ENCODE results near the gene SOBP.

DNA sequence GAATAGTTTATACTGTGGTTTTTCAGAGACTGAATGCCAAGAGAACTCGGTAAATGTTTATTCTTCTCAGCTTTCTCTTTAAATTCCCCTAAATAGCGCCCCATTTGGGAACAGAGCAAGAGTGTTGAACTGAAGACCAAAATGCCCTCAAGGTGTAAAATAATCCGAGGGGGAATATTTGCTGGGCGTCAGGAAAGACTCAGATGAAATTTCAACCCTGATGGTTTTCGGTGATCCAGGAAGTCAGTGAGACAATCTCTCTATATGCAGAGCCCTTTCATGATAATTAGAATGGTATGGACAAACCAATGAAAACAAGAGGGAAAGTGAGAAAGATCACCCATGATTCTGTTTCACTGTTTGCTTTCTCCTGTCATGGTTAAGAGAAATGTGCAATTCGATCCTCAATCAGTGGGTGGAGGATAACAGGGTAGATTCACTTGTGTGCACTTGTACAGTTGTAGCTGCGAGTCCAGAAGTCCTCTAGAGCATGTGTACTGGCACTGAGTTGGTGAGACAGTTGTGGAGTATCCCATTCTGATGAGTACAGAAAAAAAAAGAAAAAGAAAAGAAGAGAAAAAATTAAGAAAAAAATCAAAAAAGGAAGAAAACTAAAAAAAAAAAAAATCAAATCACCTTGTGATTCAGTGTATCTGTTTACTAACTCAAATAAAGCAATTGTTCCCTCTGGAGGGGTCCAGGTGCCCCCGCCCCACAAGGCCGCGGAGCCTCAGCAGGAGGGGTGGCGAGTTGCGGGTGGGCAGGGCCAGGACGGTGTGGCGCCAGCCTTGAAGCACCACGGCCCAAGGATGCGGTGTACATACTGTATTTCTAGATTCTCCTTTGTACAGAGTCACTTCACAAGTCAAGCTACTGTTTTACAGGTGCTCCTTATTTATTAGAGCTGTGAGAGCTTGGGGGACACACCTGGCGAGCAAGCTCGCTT is 169.3 kb downstream of the SOBP start:
- TF ChIP-seq EP300 (IDR thresholded peaks at IDR 0.05): no peak
- TF ChIP-seq POLR2A (IDR thresholded peaks at IDR 0.05): no peak
- no peak for TF ChIP-seq CTCF (IDR thresholded peaks at IDR 0.05)
- no peak for TF ChIP-seq POLR2AphosphoS5 (IDR thresholded peaks at IDR 0.05)
